IPS-18c (cell line): ENCODE results near the gene PDE7B.

Experiments used
- H3K4me3 ChIP-seq: 2 replicates; pipeline ENCODE4 v1.7.0; 2013; ENCODE audit warnings: low read depth, mild to moderate bottlenecking, low read length, moderate library complexity; ENCODE audit not compliant: insufficient read depth
- H3K9me3 ChIP-seq: one replicate; pipeline ENCODE4 v1.6.1; 2013; ENCODE audit warnings: mild to moderate bottlenecking, low read length, moderate library complexity; ENCODE audit not compliant: control insufficient read depth, insufficient read depth

The PDE7B gene

DNA sequence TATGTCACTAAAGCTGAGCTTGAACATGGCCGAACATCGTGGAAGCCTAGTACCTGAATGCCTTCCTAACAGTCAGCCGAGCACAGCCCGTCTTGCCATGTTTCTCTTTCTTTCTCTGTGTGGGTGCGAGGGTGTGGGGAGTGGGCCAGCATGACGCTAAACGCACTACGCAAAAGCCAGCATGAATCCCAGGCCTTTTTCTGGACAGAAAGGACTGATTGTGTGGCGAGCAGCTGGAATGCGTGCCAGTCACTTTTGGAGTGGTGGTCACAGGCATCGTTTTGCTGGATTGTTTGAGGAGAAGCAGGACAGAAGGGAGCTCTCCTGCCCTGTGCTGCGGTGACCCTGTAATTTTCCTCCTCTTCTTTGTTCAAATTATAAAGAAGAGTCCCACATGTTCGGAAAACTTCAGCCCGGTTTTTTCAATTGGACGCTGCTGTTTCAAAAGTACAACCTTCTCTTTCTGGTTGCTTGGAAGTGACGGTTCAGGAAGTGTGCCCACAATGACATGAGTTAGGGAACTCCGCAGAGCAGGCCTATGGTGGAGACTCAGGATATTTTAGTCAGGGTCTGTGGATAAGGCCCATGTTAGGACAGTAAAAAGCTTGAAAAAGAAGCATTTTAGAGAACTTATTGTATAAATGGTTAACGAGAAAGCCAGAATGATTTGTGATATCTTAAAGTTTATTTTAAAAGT, 54.3 kb downstream of the PDE7B start:
- Histone ChIP-seq H3K9me3 (no peaks in the 10 kb centered on the region), H3K4me3 (no peak overlapping the region)

DNA sequence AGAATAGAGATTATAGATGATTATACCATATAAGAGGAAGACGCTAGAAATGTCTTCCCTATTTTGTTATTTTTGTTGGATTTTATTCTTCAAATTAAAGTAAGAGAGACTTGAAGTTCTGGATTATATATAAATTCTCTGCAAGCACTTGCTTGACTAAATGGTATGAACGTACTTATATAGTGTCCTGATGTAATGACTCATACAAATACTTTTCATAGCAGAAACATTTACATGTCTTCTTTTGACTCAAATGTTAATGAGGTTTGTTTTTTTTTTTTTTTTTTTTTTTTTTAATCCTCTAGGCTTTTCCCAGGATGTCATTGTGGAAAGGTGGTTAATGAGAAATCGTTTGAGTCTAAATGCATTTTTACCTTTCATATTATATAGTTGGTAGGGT, 55.0 kb downstream of the PDE7B start:
- H3K9me3 ChIP-seq, result no peaks in the 10 kb centered on the region
- H3K4me3 ChIP-seq, result no peak overlapping the region

DNA sequence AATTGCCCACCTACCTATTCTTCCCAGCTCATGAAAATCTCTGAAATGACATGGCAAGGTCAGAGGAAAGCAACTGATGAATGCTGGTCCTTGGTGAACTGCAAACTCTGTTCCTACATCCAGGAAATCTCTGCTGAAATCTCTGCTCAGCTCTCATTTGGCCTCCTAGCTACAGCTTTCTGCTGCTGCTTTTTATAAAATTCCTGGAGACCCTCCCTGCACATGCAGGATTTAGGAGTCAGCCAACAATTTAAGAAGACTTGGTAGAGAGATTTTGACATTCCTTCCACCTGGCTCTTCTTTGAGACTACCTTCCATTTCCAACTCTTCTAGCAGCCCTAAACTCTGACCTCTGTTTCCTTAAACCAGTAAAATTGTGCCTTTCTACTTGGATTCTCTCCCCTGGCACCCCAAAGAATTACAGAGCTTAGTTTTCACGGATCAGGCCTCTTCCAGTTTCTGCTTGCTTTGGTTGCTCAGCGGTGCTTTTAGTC, 55.5 kb downstream of the PDE7B start:
- Histone ChIP-seq H3K9me3 (no peaks in the 10 kb centered on the region), H3K4me3 (no peak overlapping the region)

DNA sequence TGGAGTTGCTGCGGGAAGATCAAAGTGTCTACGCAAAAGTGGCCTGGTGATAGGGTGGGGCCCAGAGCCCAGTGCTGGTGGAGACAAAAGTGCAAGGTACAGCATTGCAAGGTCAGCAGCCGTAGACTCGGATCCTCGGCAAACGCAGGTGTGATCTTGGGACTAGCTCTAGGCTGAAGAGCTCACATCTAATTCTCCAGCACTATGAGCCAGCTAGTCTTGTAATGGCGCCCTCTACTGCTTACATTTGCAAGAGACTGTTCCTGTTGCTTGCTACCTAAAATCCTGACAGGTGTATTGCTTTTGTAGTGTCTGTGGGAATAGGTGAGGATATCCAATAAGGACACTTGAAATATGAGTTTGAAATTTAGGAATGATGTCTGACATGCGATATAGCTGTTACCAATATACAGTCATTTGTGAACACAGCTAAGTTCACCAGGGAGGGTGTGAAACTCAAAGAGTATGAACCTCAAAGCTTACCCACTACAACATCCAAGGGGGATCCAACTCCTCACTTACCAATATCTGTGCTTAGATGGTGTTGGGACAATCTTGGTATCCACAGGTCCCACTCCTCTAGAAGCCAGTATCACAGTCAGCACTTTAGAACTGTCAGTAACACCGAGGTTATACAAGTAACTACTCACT, 58.4 kb downstream of the PDE7B start:
- Histone ChIP-seq H3K4me3 (no peak overlapping the region), H3K9me3 (no peaks in the 10 kb centered on the region)

DNA sequence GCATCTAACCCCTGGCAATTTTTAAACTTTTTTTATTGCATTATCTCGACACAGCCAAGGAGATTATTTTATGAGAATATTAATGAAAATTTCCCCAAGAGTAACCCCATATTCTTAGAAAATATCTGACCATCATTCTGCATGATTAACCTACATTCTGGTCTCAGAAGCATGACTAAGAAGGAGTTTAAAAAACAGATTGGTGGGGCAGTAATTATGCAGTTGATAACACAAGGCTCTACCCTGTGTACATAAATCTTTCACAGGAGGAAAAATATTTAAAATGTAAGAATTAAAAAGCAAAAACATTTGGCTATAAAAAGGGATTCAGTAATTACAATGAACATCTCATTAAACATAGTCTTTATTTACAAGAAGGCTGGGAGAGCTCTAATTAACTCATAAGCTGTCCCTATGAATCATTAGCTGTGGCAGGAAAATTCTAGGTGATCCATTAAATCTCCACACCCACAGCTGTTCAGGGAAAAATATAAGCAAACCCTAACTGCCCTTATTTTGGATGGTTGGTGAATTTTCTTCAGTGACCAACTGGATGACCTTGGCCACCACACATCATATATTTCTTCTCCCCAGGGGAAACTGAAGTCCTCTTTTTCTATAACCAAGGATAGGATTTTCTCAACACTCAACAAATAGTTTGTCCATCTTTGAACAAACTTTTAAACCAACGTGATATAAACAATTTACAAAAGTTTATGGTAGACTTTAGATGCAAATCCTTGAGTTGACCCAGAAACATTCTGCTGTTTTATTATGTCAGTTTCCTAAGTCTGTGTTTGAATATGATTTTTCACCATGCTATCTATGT, 59.5 kb downstream of the PDE7B start:
- no peak overlapping the region for H3K4me3 ChIP-seq
- H3K9me3 ChIP-seq, result no peaks in the 10 kb centered on the region

DNA sequence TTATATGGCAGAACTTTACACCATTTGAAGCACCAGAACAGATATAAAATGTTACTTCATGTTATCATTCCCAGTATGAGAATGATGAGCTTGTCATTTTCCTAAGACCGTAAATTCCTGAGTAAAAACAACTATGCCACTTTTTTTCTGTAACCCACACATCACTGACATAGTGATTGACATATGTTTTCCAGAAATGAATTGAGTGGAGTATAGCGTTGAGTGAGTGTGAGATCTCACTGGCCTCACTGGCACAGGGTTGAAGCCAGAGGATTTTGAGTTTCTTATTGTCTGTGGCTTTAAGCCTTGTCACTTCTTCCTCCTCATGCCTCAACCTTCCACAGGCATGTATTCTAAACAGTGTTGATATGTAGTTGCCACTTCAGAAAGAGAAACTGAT, 62.3 kb downstream of the PDE7B start:
- H3K9me3 ChIP-seq, result no peaks in the 10 kb centered on the region
- no peak overlapping the region for H3K4me3 ChIP-seq

DNA sequence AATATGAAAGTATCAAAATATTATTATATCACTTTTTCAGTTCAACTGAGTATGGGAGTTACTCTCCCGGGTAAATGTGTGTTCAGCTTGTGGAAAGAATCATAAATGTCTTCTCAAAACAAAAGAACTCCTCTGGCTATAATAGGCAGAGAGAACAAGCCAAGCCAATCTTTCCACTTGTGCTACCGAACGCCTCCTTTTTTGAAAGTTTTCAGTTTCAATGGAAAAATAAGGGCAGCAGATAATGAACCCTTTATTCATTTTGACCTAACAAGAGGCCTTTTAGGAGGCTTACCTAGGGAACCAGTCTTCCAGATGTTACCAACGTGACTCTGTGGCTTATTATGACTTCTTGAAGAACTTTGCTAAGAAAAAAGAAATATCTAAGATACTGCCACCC, 67.5 kb downstream of the PDE7B start:
- Histone ChIP-seq H3K9me3 (no peaks in the 10 kb centered on the region), H3K4me3 (no peak overlapping the region)

DNA sequence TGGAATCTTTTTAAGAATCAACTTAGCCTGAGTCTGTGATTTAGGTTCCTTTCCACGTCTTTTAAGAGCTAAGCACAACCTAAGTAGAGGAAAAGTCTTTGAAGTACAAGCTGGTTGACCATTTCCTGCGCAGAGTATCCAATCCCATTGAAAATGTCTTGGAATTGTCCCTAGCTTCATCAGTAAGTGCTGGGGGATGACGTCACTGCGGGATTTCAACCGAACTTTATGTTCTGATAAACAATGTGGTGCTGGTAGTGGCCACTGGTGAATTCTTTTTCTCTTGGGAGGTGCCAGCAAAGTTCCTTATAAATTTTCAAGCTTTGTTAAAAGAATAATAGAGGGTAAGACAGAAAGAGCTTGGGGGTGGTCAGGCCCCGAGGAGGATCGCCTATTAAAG, 69.2 kb downstream of the PDE7B start:
- H3K9me3 ChIP-seq, result no peaks in the 10 kb centered on the region
- H3K4me3 ChIP-seq, result no peak overlapping the region

DNA sequence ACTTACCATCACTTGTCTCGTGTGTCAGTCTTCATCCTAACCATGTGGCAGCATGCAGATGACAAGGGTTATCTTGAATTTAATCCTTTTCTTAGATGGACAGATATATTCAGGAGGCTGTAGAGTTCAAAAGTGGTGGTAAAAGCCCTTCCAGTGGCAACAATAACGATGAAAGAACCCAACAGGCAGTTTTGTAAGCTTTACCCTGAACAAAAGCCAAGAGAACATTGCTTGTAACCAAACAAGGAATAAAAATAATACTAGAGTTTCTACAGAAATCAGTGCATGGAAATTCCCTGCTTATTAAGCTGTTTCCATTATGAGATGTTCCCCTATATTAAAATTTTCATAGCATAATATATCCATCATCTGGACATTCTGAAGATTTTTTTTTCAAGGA, 69.7 kb downstream of the PDE7B start:
- H3K4me3 ChIP-seq, result no peak overlapping the region
- H3K9me3 ChIP-seq, result no peaks in the 10 kb centered on the region

DNA sequence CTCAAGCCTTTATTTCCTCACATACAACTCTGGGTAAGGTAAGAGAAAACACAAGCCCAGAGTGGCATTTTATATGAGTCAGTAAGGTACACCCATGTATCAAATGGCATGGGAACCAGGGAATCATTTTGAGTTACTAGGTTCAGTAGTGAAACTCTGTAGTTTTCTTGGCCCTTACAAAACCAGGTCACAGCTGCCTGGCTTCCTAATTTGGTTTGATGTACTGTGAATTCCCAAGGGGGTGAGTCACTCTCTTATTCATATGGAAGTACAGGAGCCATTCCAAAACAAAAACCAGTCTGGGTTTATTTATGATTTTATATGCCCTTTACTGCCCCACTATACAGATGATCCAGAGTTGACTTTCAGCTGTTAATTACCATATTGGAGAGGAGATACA, 70.7 kb downstream of the PDE7B start:
- no peaks in the 10 kb centered on the region for H3K9me3 ChIP-seq
- no peak overlapping the region for H3K4me3 ChIP-seq

DNA sequence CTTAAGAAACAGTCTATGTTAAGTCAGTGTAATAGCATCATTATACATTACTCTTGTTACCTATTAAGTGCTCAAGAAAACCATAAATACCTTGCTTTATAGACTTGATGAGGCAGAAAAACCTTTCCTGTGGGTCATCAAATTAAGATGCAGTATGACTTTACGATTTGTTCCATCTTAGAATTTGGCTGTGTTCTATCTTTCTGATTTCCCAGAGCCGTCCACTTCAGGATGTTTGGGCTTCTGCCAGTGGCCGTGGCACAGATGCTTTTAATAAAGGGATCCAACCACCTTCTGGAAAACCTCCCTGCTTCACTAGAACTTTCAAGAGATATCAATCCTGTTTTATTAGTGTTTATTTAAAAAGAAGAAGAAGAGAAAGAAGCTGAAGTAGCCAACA, 71.2 kb downstream of the PDE7B start:
- no peaks in the 10 kb centered on the region for H3K9me3 ChIP-seq
- no peak overlapping the region for H3K4me3 ChIP-seq

DNA sequence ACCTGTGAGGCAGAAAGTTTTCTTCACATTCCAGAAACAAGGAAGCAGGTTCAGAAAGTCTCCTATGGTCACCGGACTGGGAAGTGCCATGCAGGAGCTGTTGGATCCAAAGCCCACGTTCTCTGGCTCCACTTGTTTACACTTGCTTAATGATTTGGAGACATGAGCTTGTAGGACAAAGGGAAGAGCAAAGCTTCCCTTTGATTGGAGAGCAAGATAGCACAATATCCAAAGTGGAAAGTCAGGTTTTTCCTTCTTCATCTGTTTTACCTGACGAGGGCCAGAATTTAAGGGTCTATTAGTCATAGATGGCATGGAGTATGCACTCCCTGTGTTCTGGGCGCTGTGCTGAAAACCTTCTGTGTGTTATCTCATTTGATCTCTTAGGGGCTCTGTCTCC, 81.2 kb downstream of the PDE7B start:
- H3K4me3 ChIP-seq, result no peak overlapping the region
- H3K9me3 ChIP-seq, result no peaks in the 10 kb centered on the region

DNA sequence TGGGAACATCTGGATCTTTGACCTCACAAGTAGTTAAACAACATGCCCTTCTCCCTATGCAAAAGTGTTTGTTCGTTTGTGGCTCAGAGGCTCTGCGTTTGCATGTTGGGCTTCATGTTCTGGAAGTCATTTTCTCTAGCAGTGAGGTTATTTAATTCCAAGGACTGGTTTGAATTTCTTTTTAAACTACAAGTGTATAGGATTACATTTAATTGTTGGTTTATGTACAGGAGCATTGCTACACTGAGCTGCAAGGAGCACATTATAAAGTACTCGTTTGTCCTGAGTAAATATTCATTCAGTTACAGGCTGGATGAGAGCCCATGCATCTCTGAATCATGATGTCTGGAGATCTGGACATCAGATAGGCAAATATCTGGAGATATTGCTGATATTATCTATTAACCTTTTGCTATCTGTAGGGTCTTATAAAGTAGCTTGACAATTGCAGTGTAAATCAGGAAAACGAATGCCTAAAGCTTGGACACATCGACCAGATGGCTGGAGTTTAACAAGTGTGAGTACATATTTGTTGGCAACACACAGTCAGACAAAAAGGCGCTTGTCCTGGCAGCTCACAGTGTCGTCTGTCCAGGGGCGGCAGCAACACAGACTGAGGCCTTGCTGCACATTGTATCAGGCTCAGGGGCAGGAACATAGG, 84.6 kb downstream of the PDE7B start:
- H3K4me3 ChIP-seq, result no peak overlapping the region
- H3K9me3 ChIP-seq, result no peaks in the 10 kb centered on the region

DNA sequence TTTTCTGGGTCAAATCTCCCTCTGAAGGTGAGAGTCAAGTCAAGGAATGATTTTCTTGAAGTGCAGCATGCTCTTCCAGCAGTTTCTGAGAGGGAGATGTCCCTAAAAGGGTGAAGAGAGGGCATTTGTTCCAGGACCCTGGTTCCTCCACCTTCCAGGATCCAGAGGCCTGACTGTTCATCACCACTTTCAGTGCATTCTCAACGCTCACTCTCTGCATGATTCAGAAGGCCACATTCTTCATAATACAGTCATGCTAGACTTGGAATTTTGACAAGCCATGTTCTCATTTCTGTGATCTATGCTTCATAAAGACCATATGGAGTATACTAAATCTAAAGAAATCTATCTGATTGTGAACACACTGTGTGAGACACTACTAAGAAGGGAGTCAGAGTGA, 85.1 kb downstream of the PDE7B start:
- Histone ChIP-seq H3K9me3 (no peaks in the 10 kb centered on the region), H3K4me3 (no peak overlapping the region)

DNA sequence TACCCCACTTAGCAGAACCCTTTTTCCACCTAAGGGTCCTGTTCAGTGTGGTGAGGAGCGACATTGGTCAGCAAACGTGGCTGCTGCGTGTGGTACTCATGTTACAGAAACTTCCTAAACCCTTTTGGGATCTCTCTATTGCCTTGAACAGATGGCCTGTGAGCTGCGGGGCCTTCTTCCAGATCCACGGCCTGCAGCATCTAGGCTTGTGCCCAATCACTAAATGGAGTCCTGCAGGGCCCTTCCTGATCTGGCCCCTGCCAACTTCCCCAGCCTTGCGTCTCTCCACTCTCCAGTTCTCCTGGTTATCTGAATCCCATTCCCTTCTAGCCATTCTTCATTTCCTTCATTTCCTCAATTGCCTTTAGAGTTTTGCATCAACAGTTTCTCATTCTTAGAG, 85.6 kb downstream of the PDE7B start:
- Histone ChIP-seq H3K4me3 (no peak overlapping the region), H3K9me3 (no peaks in the 10 kb centered on the region)

DNA sequence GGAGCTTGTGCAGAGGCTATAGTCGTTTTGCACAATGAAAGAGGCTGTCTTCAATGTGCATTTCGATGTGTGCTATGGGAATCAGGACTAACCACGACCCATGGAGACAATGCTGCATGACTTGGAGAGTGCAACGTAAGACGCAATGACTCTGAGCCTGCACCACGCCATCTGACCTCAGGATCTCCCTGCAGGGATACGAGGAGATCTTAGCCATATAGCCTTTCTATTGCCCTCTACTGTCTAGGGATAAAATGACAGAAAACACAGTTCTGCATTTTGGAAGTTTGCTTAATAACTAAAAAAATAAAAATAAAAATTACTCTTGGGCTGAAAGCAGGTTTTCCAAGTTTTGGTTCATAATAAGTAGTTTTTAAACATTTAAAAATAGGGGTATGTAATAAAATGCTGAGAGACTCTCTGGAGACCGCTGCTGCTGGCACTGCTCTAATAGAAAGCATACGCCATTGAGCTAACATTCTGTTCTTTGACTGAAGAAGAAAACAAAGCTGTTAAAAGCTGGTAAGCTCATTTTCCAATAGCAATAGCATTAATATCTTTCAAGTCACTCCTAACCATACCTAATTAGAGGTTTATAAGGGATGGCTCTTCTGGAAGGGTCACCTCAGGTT, 87.2 kb downstream of the PDE7B start:
- Histone ChIP-seq H3K9me3 (no peaks in the 10 kb centered on the region), H3K4me3 (no peak overlapping the region)

DNA sequence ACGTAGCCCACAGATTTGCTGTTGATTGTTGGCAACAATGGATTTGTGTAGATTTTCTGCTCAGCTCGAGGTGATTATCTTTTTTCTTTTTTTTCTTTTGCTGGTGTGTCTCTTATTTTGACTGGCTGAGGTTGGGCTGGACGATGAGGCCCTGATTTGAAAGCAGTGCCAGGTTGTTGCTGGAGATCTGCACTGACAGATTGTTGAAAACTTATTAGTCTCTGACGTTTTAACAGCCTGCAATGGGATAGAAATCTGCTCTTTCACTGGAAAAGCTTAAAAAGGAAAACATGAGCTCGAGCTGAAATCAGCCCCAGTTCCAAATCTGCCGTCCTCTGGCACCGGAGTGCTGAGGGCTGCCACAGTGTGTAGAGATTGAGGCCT, 87.7 kb downstream of the PDE7B start:
- Histone ChIP-seq H3K4me3 (no peak overlapping the region), H3K9me3 (no peaks in the 10 kb centered on the region)
